Tongue (tissue), 2 donors: ENCODE measurements around the gene ITGAD. TPM values are rescaled to one million over a fixed set of nuclear protein-coding genes. Genes with fewer than 3 reads are reported as not detected.
A peak's percentile ranks its signal among the peaks of the same experiment; 100 is the strongest.

Experiments
- DNase-seq: peaks from one replicate; pipeline ENCODE4 v3.0.0-alpha.2; 2015
- total RNA-seq: library from RNA; depleted of rRNA; stranded (reverse); fragments of >200 nt; gene quantifications from one replicate; pipeline ENCODE4 v1.2.3, GENCODE V29; 2014

Gene ITGAD
- total RNA-seq, 1 donor from 2014 or later: not detected

DNA sequence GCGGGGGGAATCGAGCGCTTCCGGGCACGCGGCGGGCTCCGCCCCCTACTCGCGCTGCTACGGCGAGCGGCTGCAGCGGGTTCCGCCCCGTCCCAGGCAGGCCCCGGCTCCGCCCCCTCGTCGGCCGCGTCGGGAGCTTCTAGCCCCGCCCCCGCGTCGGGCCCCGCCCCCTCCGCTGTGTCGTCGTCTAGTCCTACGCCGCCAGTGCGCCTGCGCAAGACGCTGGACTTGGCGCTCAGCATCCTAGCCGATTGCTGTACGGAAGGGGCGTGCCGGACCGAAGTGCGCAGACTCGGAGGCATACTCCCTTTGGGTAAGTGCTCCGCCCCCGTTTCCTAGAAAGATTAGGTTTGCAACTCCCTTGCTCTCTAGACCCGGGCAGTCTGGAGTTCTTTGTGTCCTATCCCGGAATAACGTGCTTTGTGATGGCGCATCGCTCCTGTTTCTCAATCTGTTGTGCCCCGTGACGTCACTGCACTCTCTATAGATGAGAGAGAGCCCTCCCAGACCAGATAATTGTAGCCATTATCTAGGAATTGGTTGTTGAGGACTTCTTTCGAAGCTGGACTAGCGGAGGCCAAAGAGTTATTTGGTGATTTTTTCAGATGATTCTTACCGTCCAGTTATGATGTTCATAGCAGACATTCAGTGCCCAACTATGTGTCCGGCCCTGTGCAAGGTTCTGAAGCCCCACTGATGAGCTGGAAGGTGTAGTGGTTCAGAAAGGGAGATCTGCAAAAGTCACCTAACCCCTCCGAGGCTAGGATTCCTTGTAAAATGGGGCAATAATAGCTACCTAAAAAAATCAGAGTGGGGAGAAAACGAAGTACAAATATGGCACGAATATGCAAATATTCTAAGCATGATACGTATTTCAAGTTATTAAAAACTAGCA lies 66.8 kb downstream of the ITGAD start:
- DNase-seq: peak; percentile 100

DNA sequence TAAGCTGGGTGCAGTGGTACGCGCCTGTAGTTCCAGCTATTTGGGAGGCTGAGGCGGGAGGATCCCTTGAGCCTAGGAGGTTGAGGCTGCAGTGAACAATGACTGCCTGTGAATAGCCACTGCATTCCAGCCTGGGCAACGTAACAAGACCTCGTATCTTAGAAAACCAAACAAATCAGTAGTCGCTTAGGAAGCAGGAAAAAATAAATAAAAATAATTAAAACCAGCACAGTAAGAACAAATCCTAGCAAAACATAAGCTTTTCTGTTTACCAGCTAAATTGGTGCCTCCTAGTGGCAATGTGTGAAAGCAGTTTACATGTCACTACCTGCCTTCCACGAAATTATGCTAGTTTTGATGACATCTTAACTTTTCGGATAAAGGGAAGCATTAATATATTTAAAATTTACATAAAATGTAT lies 67.5 kb downstream of the ITGAD start:
- DNase-seq: peak; percentile 64

DNA sequence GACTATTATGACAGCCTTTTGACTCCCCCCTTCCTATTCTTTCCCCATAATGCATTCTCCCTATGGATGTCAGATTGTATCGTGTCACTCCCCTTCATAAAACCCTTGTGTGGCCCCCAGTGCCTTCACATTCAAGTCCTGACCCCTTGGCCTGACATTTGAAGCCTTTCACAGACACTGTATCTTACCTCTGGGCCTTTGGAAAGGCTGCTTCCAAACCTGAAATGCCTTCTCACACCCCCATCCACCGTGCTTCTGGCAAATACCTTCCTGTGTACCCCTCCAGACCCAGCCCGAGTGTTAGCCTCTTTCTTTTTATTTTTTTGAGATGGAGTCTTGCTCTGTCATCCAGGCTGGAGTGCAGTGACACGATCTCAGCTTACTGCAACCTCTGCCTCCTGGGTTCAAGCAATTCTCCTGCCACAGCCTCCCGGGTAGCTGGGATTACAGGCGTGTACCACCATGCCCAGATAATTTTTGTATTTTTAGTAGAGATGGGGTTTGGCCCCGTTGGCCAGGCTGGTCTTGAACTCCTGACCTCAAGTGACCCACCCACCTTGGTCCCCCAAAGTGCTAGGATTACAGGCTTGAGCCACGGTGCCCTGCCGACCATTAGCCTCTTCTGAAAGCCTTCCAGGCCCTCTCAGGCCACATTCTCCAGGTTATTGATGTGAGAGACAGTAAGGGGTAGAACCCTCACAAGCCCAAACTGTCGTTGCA lies 68.2 kb downstream of the ITGAD start:
- DNase-seq: no peak

DNA sequence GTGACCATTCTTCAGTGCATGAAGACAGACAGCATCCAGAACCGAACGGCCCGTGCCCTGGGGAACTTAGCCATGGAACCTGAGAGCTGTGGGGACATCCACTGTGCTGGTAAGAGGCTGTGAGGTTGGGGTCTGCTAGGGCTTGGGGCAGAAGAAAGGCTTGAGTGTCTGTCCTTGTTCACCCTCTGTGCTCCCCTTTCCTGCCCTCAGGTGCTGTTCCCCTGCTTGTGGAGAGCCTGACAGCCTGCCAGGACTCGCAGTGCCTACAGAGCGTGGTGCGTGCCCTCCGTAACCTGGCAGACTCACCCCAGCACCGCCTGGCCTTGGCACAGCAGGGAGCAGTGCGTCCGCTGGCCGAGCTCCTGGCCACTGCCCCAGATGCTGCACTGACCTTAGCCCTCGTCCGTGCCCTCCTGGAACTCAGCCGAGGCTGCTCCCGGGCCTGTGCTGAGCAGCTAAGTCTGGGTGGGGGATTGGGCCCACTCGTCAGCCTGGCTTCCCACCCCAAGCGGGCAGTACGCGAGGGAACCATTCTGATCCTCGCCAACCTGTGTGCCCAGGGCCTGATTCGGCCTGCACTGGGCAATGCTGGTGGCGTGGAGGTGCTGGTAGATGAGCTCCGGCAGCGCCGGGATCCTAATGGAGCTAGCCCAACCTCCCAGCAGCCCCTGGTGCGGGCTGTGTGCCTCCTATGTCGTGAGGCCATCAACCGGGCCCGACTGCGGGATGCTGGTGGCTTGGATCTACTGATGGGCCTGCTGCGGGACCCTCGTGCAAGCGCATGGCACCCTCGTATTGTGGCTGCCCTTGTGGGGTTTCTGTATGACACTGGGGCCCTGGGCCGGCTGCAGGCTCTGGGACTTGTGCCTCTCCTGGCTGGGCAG lies 69.0 kb downstream of the ITGAD start:
- no peak for DNase-seq

DNA sequence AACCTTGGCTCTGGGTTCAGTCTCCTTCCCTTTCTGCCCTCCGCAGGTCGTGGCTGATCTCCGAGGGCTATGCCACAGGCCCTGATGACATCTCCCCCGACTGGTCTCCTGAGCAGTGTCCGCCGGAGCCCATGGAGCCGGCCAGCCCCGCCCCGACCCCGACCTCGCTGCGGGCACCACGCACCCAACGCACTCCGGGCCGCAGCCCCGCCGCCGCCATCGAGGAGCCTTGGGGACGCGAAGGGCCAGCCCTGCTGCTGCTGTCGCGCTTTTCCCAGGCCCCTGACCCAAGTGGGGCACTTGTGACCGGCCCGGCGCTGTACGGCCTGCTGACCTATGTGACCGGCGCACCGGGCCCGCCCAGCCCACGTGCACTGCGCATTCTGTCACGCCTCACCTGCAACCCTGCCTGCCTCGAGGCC lies 71.2 kb downstream of the ITGAD start:
- no peak for DNase-seq

DNA sequence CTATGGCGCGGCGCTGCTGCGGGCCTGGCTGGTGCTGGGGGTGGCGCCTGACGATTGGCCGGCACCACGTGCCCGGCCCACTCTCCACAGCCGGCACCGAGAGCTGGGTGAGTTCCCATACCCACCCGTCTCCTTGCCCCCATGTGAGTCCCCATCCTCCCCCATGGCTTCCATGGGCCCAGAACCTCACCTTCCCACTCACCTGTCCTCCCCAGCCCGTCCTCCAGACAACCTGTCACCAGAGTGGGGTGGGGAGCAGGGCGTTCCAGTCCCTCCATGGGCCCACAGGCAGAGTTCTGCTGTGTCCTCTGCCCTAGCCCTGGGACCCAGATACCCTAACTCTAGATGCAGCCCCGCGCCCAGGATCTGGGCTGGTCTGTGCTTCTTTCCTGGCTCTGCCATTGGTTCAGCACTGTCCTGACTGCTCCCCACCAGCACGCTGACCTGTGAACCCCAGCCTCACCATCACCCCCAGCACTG lies 71.7 kb downstream of the ITGAD start:
- no peak for DNase-seq

DNA sequence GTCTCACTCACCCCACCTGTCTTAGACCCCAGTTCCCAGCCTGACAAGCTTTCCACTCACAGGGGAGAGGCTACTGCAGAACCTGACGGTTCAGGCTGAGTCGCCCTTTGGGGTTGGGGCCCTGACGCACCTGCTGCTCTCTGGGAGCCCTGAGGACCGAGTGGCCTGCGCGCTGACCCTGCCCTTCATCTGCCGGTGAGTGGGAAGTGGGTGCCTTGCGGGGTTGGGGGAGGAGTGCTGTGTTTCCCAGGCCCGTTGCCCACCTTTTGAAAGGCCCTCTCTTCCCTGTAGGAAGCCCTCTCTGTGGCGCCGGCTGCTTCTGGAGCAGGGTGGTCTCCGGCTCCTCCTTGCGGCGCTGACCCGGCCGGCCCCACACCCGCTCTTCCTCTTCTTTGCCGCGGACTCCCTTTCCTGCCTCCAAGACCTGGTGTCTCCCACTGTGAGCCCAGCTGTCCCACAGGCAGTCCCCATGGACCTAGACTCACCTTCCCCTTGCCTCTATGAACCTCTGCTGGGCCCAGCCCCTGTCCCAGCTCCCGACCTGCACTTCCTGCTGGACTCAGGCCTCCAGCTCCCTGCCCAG lies 72.7 kb downstream of the ITGAD start:
- DNase-seq: no peak

DNA sequence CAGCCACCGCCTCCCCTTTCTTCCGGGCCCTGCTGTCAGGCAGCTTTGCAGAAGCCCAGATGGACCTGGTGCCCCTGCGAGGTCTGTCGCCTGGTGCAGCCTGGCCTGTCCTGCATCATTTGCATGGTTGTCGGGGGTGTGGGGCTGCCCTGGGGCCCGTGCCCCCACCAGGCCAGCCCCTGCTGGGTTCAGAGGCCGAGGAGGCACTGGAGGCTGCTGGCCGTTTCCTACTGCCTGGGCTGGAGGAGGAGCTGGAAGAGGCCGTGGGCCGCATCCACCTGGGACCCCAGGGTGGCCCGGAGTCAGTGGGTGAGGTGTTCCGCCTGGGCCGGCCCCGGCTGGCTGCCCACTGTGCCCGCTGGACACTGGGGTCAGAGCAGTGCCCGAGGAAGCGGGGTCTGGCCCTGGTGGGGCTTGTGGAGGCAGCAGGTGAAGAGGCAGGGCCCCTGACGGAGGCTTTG lies 73.3 kb downstream of the ITGAD start:
- DNase-seq: no peak

DNA sequence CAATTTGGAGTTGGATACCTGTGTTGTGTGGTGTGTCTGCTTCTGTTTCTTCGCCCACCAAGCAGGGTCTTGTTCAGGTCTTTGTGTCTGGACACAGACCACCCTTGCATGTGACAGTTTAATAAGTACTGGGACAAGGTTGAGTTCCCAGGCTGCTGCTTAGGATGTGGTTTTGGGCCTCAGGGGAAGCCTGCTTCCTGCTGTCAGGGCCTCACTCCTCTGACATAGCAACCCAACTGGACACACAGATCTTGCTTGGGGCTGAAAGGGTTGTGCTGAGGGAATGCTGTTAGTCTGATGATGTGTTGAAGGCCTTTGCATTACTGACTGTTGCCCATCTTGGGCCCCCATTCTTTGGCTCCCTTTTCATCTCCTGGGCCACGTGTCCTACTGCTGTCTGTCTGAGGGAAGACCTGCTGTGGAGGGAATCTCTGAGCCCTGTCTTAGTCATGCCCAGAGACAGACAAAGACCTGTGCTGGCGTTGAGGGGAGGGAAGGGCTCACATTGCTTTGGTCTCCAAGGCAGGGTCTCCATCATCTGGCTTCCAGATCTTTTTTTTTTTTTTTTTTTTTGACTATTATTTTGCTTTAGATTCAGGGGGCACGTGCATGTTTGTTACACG lies 74.1 kb downstream of the ITGAD start:
- no peak for DNase-seq

DNA sequence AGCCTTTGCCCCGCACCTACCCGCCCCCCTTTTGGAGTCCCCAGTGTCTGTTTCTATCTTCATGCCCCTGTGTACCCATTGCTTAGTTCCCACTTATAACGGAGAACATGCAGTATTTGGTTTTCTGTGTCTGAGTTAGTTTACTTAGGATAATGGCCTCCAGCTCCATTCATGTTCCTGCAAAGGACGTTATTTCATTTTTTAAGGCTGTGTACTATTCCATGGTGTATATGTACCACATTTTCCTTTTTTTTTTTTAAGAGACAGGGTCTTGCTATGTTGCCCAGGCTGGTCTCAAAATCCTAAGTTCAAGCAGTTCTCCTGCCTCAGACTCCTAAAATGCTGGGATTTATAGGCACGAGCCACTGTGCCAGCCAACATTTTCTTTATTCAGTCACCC lies 74.7 kb downstream of the ITGAD start:
- no peak for DNase-seq

DNA sequence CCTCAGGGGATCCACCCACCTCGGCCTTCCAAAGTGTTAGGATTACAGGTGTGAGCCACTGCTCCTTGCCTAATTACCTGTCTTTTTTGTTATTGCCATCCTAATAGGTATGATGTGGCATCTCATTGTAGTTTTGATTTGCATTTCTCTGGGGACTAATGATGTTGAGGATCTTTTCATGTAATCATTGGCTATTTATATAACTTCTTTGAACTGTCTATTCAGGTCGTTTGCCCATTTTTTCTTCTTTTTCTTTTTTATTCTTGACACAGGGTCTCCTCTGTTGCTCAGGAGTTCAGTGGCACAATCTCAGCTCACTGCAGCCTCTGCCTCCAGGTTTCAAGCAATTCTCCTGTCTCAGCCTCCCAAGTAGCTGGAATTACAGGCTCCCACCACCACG lies 77.5 kb downstream of the ITGAD start:
- DNase-seq: no peak

DNA sequence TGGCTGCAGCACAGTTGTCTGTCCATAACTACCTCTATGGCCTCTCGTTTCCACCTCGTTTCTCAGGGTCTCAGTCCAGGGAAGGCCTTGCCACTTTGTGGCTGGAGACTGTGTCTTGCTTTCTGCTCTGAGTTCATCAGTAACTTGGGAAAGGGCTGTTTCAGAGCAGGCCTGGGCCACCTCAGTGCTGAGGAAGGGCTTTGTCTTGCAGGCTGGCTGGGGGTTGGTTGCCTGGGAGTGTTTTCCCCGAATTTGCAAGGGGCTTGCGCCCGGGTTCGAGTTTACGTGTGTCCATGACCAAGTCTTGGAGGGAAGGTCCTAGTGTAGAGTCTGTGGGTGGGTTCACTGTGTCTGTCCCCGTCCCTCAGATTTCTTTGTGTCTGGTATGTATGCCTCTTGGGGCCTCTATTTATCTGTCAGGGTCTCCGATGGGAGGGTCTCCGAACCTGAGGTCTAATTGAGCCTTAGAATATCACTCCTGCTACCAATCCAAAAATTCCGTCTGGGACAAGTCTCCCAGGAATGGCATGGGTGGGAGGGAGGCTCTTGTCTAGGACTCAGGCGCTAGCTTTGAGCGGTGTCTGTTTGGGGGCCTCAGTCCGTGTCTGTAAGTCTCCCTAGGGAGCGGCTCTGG lies 78.2 kb downstream of the ITGAD start:
- DNase-seq: no peak

DNA sequence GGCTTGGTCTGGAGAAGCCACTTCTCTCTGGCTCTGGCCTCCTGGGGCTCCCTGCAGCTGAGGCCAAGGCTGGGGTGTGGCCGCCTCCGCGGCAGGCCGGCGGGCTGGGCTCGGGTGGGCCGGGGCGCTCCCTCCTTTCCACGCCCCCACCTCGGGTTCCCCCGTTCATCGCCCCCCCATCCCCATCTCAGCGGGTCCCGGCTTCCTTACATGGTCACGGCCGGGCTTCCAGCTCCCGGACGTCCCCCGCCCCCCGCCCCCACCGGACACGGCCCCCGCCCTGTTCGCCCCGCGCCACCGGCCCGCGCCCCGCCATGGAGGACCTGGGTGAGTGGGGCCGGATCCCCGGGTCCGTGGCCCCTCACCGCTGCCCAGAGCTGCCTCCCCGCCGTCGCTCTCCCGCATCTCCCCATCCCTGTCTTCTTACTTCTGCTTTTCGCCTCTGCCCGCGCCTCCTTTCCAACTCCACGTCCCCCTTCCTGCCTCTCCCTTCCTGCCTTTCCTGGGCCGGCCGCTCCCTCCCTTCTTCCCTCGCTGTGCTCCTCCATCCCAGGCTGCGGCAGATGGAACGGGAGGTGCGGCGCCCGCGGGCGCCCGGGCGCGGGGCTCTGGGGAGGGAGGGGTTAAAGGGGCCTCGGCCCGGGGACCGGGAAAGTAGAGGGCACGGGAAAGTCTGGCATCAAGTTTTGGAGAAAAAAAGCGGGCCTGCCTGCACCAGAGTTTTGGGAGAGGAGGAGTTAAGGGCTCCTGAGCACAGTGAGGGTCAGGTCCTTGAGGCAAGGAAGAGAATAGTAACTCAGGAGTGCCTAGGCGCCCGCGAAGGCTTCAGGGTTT lies 79.0 kb downstream of the ITGAD start, which contains the start of gene TGFB1I1:
Gene TGFB1I1 (plus strand): TSS at position 278 of the 834 bp plus-strand sequence. CDS start 37 bp downstream, at position 315.
- DNase-seq: peak; percentile 87

DNA sequence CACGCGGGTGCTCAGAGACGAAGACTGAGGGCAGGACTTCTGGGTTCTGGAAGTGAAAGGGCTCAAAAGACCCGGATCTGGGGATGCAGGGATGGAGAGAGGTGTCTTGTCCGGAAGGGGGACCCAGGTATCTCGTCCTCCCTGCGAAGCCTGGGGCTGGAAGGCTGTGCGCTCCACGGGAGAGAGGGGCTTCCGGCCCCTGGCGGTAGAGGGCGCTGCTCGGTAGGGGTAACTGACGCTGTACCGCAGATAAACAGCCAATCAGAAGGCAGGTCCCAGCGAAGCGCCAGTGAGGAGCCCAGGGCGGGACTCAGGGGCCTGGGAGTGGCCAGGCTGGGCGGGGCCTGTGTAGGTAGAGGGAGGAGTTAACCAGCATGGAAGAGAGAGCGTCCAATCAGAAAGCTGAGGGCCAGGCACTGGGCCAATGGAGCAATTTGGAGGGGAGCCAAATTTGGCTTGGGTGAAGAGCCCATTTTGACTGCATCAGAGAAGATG lies 79.6 kb downstream of the ITGAD start:
- peak; percentile 93 for DNase-seq

DNA sequence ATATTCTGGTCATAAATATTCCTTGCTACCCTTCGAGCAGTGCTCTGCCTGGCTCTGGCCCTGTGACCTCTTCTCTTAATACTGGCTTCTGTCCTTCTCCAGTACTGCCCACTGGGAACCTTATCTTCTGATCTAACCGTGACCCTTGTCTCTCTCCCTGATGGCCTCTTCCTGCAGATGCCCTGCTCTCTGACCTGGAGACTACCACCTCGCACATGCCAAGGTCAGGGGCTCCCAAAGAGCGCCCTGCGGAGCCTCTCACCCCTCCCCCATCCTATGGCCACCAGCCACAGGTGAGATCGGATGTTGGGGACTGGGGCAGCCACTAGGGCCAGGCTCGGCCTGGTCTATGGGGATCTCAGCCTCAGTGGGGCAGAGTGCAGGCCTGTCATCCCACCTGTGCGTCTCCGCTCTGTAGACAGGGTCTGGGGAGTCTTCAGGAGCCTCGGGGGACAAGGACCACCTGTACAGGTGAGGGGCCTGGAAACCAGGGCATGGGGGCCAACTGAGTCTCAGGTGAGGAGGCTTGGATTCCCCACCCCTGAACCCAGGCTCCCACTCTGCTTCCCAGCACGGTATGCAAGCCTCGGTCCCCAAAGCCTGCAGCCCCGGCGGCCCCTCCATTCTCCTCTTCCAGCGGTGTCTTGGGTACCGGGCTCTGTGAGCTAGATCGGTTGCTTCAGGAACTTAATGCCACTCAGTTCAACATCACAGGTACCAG lies 80.3 kb downstream of the ITGAD start:
- no peak for DNase-seq

DNA sequence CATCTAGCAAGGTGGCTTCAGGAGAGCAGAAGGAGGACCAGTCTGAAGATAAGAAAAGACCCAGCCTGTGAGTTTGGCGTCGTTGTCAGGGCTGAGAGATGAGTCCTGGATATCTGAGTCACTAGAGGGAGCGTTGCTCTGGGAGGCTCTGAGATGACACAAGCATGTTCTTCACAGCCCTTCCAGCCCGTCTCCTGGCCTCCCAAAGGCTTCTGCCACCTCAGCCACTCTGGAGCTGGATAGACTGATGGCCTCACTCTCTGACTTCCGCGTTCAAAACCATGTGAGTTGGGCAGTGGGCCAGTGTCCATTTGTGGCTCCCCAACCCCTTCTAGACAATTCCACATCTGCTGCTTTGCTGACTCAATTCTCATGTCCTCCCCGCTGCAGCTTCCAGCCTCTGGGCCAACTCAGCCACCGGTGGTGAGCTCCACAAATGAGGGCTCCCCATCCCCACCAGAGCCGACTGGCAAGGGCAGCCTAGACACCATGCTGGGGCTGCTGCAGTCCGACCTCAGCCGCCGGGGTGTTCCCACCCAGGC lies 81.1 kb downstream of the ITGAD start:
- no peak for DNase-seq

DNA sequence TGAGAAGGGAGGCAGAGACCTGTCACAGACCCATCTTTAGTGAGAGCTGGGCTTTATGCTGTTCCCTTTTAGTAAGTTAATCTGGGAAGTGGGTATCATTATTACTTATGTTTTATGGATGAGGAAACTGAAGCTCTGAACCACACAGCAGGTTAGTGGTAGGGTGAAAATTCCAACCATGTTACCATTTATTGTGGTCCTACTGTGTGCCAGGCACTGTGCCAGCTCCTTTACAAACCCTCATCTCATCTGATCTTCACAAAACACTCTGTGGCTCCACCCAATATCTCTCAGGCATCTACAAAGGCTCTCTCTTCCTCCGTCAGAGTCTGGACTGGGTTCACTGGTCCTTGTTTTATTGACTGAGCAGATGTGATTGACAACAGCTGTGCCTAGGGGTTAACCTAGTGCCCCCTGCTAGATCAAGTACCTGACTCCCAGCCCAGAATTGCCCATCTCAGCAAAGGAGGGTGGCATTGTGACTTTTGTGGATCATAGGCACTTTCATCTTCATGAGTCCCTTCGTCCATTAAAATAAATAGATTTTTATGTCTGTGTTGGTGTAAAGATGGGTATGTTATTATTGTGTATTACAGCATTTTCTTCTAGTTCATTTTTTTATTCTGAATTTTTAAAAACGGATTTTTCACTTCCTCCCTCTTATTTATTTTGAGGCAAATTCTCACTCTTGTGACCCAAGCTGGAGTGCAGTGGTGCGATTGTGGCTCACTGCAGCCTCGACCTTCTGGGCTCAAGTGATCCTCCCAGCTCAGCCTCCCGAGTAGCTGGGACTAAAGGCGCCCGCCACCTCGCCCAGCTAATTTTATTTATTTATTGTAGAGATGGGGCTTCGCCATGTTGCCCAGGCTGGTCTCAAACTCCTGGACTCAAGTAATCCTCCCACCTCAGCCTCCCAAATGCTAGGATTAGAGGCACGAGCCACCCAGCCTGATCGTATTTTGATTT lies 81.9 kb downstream of the ITGAD start:
- DNase-seq: no peak
